HEK293 (cell line): ENCODE measurements around the gene TRAF4.

ENCODE experiments used
- CTCF ChIA-PET: fragments of 350-600 bp; formaldehyde crosslinking; extraction: SDS; loops from one replicate; lab custom pipeline; 2021; ENCODE audit warnings: antibody characterized with exemption; lab: Yijun Ruan, JAX
- POLR2A ChIA-PET: fragments of 300-600 bp; formaldehyde crosslinking; extraction: SDS; loops from one replicate; lab custom pipeline; 2020; ENCODE audit warnings: antibody characterized with exemption, inconsistent platforms; lab: Yijun Ruan, JAX
- H3K27ac ChIP-seq: fragments of 200-500 bp; sonication (Bioruptor generic); 2 replicates; pipeline ENCODE4 v1.5.1; 2014; ENCODE audit warnings: low read depth, low read length, control low read depth, inconsistent platforms; ENCODE audit errors: extremely low read depth
- H3K36me3 ChIP-seq, 2 experiments: fragments of 200-500 bp in 1 of 2; sonication (Bioruptor generic) in 1 of 2; 1 replicate in 1 of 2; 2 replicates in 1 of 2; pipeline ENCODE4 v1.5.1; 2014 to 2017; ENCODE audit warnings: inconsistent platforms in 2 of 2, low read length in 2 of 2; ENCODE audit not compliant: control insufficient read depth in 2 of 2, insufficient read depth in 1 of 2
- H3K4me1 ChIP-seq: fragments of 200-500 bp; sonication (Bioruptor generic); 2 replicates; pipeline ENCODE4 v1.5.1; 2014; ENCODE audit warnings: mild to moderate bottlenecking, low read length, inconsistent platforms; ENCODE audit not compliant: control insufficient read depth, insufficient read depth
- H3K4me3 ChIP-seq: 2 replicates; pipeline ENCODE4 v1.5.1; 2011; ENCODE audit warnings: low read depth, mild to moderate bottlenecking, control low read depth, low read length, moderate library complexity
- H3K9me3 ChIP-seq: fragments of 200-500 bp; sonication (Bioruptor generic); 2 replicates; pipeline ENCODE4 v1.5.1; 2014; ENCODE audit warnings: low read depth, low read length, inconsistent platforms; ENCODE audit not compliant: control insufficient read depth, insufficient read depth
- ELK4 ChIP-seq: IDR thresholded peaks from 2 replicates; pipeline ENCODE4 v1.6.1; 2011; ENCODE audit warnings: mild to moderate bottlenecking, low read depth, low read length, borderline replicate concordance
- GFI1B ChIP-seq: fragments of 450-650 bp; formaldehyde crosslinking; IDR thresholded peaks from 2 replicates; pipeline ENCODE4 v1.5.1; 2016; ENCODE audit warnings: missing biosample characterization, missing genetic modification characterization
- KLF9 ChIP-seq: fragments of 450-650 bp; formaldehyde crosslinking; IDR thresholded peaks from 2 replicates; pipeline ENCODE4 v1.5.1; 2016; ENCODE audit warnings: missing biosample characterization, missing genetic modification characterization, low read depth
- MEIS1 ChIP-seq: sonication (generic); formaldehyde crosslinking; IDR thresholded peaks from 2 replicates; pipeline ENCODE4 v1.8.1; 2022; ENCODE audit warnings: missing genetic modification reagents, mild to moderate bottlenecking, borderline replicate concordance
- WT1 ChIP-seq: fragments of 450-650 bp; formaldehyde crosslinking; IDR thresholded peaks from 2 replicates; pipeline ENCODE4 v1.5.1; 2016; ENCODE audit warnings: missing biosample characterization, missing genetic modification characterization
- ZBTB26 ChIP-seq: fragments of 450-650 bp; formaldehyde crosslinking; optimal IDR thresholded peaks from 2 replicates; pipeline ENCODE3; 2016; ENCODE audit warnings: missing biosample characterization, mild to moderate bottlenecking, missing genetic modification characterization
- ZBTB48 ChIP-seq: fragments of 450-650 bp; formaldehyde crosslinking; IDR thresholded peaks from 2 replicates; pipeline ENCODE4 v1.5.1; 2016; ENCODE audit warnings: missing biosample characterization, missing genetic modification characterization
- ZNF133 ChIP-seq: fragments of 450-650 bp; formaldehyde crosslinking; IDR thresholded peaks from 2 replicates; pipeline ENCODE4 v1.5.1; 2016; ENCODE audit warnings: missing biosample characterization, missing genetic modification characterization
- ZNF16 ChIP-seq: fragments of 450-650 bp; formaldehyde crosslinking; IDR thresholded peaks from 2 replicates; pipeline ENCODE4 v1.5.1; 2016; ENCODE audit warnings: low read depth, missing biosample characterization, missing genetic modification characterization
- ZNF184 ChIP-seq: fragments of 450-650 bp; IDR thresholded peaks from 2 replicates; pipeline ENCODE4 v1.5.1; 2018; ENCODE audit warnings: missing biosample characterization, mild to moderate bottlenecking, missing genetic modification characterization
- ZNF202 ChIP-seq: fragments of 450-650 bp; formaldehyde crosslinking; IDR thresholded peaks from 2 replicates; pipeline ENCODE4 v1.5.1; 2016; ENCODE audit warnings: missing biosample characterization, missing genetic modification characterization, borderline replicate concordance
- ZNF211 ChIP-seq: fragments of 450-650 bp; formaldehyde crosslinking; IDR thresholded peaks from 2 replicates; pipeline ENCODE4 v1.5.1; 2016; ENCODE audit warnings: low read depth, missing biosample characterization, missing genetic modification characterization
- ZNF292 ChIP-seq: fragments of 450-650 bp; formaldehyde crosslinking; IDR thresholded peaks from 2 replicates; pipeline ENCODE4 v1.5.1; 2016; ENCODE audit warnings: low read depth, missing biosample characterization, missing genetic modification characterization, borderline replicate concordance
- ZNF302 ChIP-seq: fragments of 450-650 bp; formaldehyde crosslinking; IDR thresholded peaks from 2 replicates; pipeline ENCODE4 v1.5.1; 2016; ENCODE audit warnings: missing biosample characterization, missing genetic modification characterization, low read depth
- ZNF366 ChIP-seq: fragments of 450-650 bp; formaldehyde crosslinking; conservative IDR thresholded peaks from 2 replicates; pipeline ENCODE4 v1.5.1; 2016; ENCODE audit warnings: missing biosample characterization, missing genetic modification characterization
- ZNF391 ChIP-seq: fragments of 450-650 bp; formaldehyde crosslinking; IDR thresholded peaks from 2 replicates; pipeline ENCODE4 v1.5.1; 2016; ENCODE audit warnings: low read depth, missing biosample characterization, missing genetic modification characterization, borderline replicate concordance
- ZNF423 ChIP-seq: fragments of 450-650 bp; formaldehyde crosslinking; IDR thresholded peaks from 2 replicates; pipeline ENCODE4 v1.5.1; 2016; ENCODE audit warnings: missing biosample characterization, missing genetic modification characterization
- ZNF488 ChIP-seq: fragments of 450-650 bp; formaldehyde crosslinking; IDR thresholded peaks from 2 replicates; pipeline ENCODE4 v1.5.1; 2016; ENCODE audit warnings: missing biosample characterization, missing genetic modification characterization
- ZNF514 ChIP-seq: fragments of 450-650 bp; formaldehyde crosslinking; IDR thresholded peaks from 2 replicates; pipeline ENCODE4 v1.5.1; 2016; ENCODE audit warnings: missing biosample characterization, missing genetic modification characterization
- ZNF529 ChIP-seq: fragments of 450-650 bp; formaldehyde crosslinking; IDR thresholded peaks from 2 replicates; pipeline ENCODE4 v1.5.1; 2017; ENCODE audit warnings: missing genetic modification characterization, missing biosample characterization; ENCODE audit not compliant: insufficient replicate concordance
- ZNF571 ChIP-seq: fragments of 450-650 bp; formaldehyde crosslinking; IDR thresholded peaks from 2 replicates; pipeline ENCODE4 v1.5.0; 2017; ENCODE audit warnings: missing biosample characterization, missing genetic modification characterization
- ZNF600 ChIP-seq: fragments of 450-650 bp; formaldehyde crosslinking; IDR thresholded peaks from 2 replicates; pipeline ENCODE4 v1.5.1; 2016; ENCODE audit warnings: missing biosample characterization, missing genetic modification characterization
- ZNF645 ChIP-seq: fragments of 450-650 bp; formaldehyde crosslinking; IDR thresholded peaks from 2 replicates; pipeline ENCODE4; 2016; ENCODE audit warnings: missing biosample characterization, missing genetic modification characterization
- ZNF768 ChIP-seq: fragments of 450-650 bp; formaldehyde crosslinking; IDR thresholded peaks from 2 replicates; pipeline ENCODE4 v1.5.1; 2018; ENCODE audit warnings: missing biosample characterization, mild to moderate bottlenecking, missing genetic modification characterization
- ZNF785 ChIP-seq: fragments of 450-650 bp; formaldehyde crosslinking; IDR thresholded peaks from 2 replicates; pipeline ENCODE4 v1.5.1; 2016; ENCODE audit warnings: missing biosample characterization, missing genetic modification characterization
- ZSCAN18 ChIP-seq: fragments of 450-650 bp; formaldehyde crosslinking; IDR thresholded peaks from 2 replicates; pipeline ENCODE4 v1.5.1; 2016; ENCODE audit warnings: missing biosample characterization, missing genetic modification characterization
- ZSCAN23 ChIP-seq: fragments of 450-650 bp; formaldehyde crosslinking; IDR thresholded peaks from 2 replicates; pipeline ENCODE4 v1.5.1; 2016; ENCODE audit warnings: missing biosample characterization, missing genetic modification characterization
- ZXDB ChIP-seq: fragments of 450-650 bp; formaldehyde crosslinking; IDR thresholded peaks from 2 replicates; pipeline ENCODE4 v1.5.1; 2016; ENCODE audit warnings: missing biosample characterization, missing genetic modification characterization
- TF ChIP-seq, protein P1 (sequence below): fragments of 450-650 bp; formaldehyde crosslinking; IDR thresholded peaks from 2 replicates; pipeline ENCODE4 v1.5.1; 2017; ENCODE audit warnings: missing biosample characterization, missing genetic modification characterization

Gene TRAF4

GRCh38 chr17:28710861-28711722 lies 32.7 kb upstream of the TRAF4 start:
- Histone ChIP-seq H3K9me3 (no peaks in the 10 kb centered on the region), H3K36me3 (peaks cover 10 to 38% of the 10 kb centered on the region in 2 experiments; a peak in 2 of 3 replicates), H3K4me3 (peak overlapping the region; percentile 51), H3K4me1 (peaks cover 3% of the 10 kb centered on the region), H3K27ac (peak overlapping the region; percentile 89)
- ChIA-PET POLR2A (interaction anchor here (0.6 to 10.5 kb wide), 28 partner anchors 9 to 1158 kb away, joined by 3 to 190 read pairs (median 5); partner anchors contain the start of genes BLTP2, FAM222B, NEK8 and PHF12), CTCF (interaction anchor here (0.5 to 2.8 kb wide), 10 partner anchors 9 to 406 kb away, joined by 3 to 19 read pairs (median 4); partner anchors contain the start of genes NEK8, SDF2, SUPT6H and TLCD1)
- TF ChIP-seq ZNF645 (tag by site-specific recombination) (no peak), ZNF529 (tag by site-specific recombination) (no peak), ZNF16 (tag by site-specific recombination) (no peak), ZBTB48 (tag by site-specific recombination) (peak; percentile 51; the same call in 1 of the 2 replicates), GFI1B (tag by site-specific recombination) (no peak), ZNF133 (tag by site-specific recombination) (no peak), ZNF391 (tag by site-specific recombination) (0 out of 2 replicates have a peak, but pooled peaks have one; percentile 13), ZXDB (tag by site-specific recombination) (peak; percentile 91), ZNF366 (tag by site-specific recombination) (no peak; the same call in 1 of the 2 replicates), ZNF423 (tag by site-specific recombination) (peak; percentile 36; the same call in 1 of the 2 replicates), ZNF571 (tag by site-specific recombination) (no peak), KLF9 (tag by site-specific recombination) (peak; percentile 97), ZNF514 (tag by site-specific recombination) (no peak), ZNF202 (tag by site-specific recombination) (no peak), ZNF302 (tag by site-specific recombination) (no peak), WT1 (tag by site-specific recombination) (peak; percentile 88), ZNF785 (tag by site-specific recombination) (no peak), ZNF292 (no peak), MEIS1 (CRISPR knock-in tag) (0 out of 2 replicates have a peak, but pooled peaks have one; percentile 37), ZNF600 (tag by site-specific recombination) (peak; percentile 82; the same call in 1 of the 2 replicates), ZNF184 (tag by site-specific recombination) (0 out of 2 replicates have a peak, but pooled peaks have one; percentile 14), ELK4 (no peak), ZNF768 (tag by site-specific recombination) (0 out of 2 replicates have a peak, but pooled peaks have one; percentile 27), ZBTB26 (tag by site-specific recombination) (peak; percentile 71), ZNF211 (tag by site-specific recombination) (no peak), ZSCAN23 (tag by site-specific recombination) (peak; percentile 27; the same call in 1 of the 2 replicates), ZNF488 (tag by site-specific recombination) (no peak), ZSCAN18 (tag by site-specific recombination) (no peak)
- TF ChIP-seq, protein P1, sequence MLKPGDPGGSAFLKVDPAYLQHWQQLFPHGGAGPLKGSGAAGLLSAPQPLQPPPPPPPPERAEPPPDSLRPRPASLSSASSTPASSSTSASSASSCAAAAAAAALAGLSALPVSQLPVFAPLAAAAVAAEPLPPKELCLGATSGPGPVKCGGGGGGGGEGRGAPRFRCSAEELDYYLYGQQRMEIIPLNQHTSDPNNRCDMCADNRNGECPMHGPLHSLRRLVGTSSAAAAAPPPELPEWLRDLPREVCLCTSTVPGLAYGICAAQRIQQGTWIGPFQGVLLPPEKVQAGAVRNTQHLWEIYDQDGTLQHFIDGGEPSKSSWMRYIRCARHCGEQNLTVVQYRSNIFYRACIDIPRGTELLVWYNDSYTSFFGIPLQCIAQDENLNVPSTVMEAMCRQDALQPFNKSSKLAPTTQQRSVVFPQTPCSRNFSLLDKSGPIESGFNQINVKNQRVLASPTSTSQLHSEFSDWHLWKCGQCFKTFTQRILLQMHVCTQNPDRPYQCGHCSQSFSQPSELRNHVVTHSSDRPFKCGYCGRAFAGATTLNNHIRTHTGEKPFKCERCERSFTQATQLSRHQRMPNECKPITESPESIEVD (tag by site-specific recombination), result no peak
